ENCODE measurements around the gene PRDX3.
"Not testable (repeated sequence)": the region's sequence is repeated elsewhere in the genome, so short reads cannot be mapped to it uniquely, and the experiment has no call there.

PRDX3 gene

GRCh38 chr10:119165171-119166117 is 13.2 kb downstream of the PRDX3 start, which contains the start of gene SFXN4:
TSS of gene SFXN4 (minus strand) at chr10:119165714. CDS start at chr10:119165647, 67 bp downstream.
- peak; percentile 95 for DNase-seq (ENCODE audit: low spot score)

DNA sequence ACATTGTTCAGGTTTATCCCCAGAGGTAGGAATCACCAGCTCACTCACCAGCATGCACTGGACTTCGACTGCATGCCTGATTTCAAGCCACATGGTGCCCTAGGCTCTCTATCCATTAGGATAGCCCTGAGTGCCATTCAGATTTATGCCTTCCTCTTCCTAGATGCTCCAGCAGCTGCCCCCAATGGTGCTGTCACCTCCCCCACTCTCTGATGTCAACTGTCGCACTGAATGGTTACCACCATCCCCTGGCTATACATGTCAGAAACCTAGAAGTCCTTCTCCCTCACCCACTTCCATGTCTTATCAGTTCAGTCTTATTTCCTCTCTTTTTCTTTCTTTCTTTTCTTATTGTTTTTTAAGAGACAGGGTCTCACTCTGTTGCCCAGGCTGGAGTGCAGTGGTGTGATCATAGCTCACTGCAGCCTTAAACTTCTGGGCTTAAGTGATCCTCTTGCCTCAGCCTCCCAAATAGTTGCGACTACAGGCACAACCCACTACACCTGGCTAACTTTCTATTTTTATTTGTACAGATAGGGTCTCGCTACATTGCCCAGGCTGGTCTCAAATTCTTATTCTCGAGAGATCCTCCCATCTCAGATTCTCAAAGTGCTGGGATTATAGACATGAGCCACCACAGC is 16.0 kb downstream of the PRDX3 start:
- DNase-seq (ENCODE audit: low spot score): no peak

DNA sequence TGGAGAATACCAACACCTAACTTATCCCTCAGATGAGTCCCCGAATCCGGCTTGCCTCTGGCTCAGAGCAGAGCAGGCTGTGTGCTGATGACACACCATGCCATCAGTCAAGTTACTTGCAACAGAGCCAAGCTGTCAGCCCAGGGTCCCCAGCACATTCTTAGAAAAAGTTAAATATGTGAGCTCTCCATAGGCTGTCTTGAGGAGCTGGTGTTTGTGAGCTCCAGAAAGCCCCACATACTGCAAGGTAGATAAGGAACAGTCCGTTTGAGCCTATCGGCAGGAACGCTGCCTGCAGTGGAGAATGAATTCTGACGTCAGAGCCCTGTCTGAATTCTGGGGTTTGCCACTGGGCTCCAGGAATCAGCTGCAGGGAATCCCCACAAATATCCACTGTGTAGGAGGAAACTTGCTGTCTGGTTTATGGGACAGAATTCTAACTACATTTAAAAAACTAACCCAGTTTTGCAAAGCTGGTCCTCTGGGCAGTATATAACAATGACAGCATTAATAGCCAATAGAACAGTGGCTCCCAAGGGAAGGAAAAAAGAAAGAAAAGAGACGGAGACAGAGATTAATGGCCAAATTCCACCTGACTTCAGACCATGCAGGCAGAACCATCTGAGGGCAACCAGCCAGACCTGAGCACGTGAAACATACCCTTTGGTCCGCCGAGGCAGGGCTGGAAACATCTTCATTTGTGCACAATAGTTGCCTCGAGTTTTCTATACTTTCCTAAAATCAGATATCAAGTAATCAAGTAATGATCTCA is 16.7 kb downstream of the PRDX3 start:
- DNase-seq (ENCODE audit: low spot score): peak; percentile 42

- no peak for DNase-seq (ENCODE audit: low spot score)
Observed at GRCh38 chr10:119159332-119159731, 19.3 kb downstream of the PRDX3 start.

- DNase-seq (ENCODE audit: low spot score): no peak
Observed at GRCh38 chr10:119153661-119154060, 25.0 kb downstream of the PRDX3 start.

GRCh38 chr10:119153041-119153440 is 25.6 kb downstream of the PRDX3 start:
- DNase-seq (ENCODE audit: low spot score): no peak

DNA sequence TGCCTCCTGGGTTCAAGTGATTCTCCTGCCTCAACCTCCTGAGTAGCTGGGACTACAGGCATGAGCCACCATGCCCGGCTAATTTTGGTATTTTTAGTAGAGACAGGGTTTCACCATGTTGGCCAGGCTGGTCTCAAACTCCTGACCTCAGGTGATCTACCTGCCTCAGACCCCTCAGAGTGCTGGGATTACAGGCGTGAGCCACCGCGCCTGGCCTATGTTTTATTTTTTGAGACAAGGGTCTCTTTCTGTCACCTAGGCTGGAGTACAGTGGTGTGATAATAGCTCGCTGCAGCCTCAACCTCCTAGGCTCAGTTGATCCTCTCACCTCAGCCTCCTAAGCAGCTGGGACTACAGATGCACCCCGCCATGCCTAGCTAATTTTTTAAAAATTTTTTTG is 27.0 kb downstream of the PRDX3 start:
- not testable (repeated sequence) for DNase-seq (ENCODE audit: low spot score)

GRCh38 chr10:119149729-119150128 is 28.9 kb downstream of the PRDX3 start:
- no peak for DNase-seq (ENCODE audit: low spot score)

DNA sequence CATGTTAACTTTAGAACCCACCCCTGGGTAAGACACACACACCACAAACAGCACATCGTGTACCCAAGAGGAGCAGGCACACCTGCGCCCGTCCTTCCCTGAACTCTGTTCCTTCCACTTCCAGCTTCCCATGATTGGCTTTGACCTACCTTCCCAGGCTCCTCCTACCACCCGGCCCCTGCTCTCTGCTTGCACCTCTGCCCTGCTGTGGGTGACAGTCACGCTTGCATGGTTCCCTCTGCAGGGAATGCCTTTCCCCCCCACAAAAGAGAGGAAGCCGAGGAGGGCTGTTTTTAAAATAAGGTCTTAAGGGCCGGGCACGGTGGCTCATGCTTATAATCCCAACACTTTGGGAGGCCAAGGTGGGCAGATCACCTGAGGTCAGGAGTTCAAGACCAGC is 29.5 kb downstream of the PRDX3 start:
- no peak for DNase-seq (ENCODE audit: low spot score)

DNA sequence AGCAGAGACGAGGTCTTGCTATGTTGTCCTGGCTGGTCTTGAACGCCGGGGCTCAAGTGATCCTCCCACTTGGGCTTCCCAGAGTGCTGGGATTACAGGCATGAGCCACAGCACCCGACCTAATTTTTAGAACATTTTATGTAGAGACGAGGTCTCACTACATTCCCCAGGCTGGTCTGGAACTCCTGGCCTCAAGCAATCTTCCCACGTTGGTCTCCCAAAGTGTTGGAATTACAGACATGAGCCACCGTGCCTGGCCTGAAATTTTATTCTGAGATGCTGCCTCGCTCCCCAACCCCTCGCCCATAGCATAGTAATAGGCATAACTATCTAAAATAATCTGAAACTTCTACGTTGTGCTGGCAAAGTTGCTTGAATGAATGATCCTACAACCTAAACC is 35.0 kb downstream of the PRDX3 start:
- DNase-seq (ENCODE audit: low spot score): no peak

GRCh38 chr10:119140603-119141245 is 37.9 kb downstream of the PRDX3 start:
- no peak for DNase-seq (ENCODE audit: low spot score)

DNA sequence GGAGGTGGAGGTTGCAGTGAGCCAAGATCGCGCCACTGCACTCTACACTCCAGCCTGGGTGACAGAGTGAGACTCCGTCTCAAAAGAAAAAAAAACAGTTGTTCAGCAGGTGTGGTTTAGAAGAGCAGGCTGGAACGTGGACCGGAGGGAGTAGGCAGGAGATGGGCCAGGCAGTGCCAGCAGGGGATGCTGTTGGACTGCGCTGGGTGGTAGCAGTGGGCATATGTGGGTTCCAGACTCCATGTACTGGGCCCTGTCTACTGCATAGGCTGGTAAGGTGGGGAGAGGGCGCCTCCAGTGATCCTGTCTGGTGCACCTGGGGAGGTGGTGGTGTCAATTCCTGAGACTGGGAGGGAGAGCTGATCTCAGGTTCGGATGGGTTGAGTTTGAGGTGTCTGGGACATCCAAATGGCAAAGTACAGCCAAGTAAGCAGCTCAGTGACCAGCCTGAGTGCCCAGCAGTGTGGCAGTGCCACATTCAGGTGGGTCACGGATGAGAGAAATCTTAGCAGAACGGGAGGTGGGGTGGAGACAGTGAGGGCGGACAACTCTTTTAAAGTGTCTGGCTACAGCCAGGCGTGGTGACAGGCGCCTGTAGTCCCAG is 39.0 kb downstream of the PRDX3 start:
- peak; percentile 71 for DNase-seq (ENCODE audit: low spot score)

GRCh38 chr10:119138346-119139306 is 40.0 kb downstream of the PRDX3 start:
- no peak for DNase-seq (ENCODE audit: low spot score)

GRCh38 chr10:119137878-119138277 is 40.7 kb downstream of the PRDX3 start:
- not testable (repeated sequence) for DNase-seq (ENCODE audit: low spot score)

- DNase-seq (ENCODE audit: low spot score): no peak
Observed at GRCh38 chr10:119136084-119136483, 42.5 kb downstream of the PRDX3 start.

DNA sequence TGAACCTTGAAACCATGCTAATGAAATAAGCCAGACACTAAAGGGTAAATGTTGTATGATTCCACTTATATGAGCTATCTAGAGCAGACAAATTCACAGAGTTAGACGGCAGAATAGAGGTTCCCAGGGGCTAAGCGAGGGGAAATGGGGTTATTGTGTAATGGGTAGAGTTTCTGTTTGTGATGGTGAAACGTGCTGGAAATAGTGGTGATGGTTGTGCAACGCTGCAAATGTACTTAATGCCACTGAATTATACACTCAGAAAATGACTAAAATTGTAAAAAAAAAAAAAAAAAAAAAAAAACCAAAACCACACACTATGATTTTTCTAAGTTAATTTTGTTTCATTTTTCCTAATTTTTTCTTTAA is 43.1 kb downstream of the PRDX3 start:
- no peak for DNase-seq (ENCODE audit: low spot score)

DNA sequence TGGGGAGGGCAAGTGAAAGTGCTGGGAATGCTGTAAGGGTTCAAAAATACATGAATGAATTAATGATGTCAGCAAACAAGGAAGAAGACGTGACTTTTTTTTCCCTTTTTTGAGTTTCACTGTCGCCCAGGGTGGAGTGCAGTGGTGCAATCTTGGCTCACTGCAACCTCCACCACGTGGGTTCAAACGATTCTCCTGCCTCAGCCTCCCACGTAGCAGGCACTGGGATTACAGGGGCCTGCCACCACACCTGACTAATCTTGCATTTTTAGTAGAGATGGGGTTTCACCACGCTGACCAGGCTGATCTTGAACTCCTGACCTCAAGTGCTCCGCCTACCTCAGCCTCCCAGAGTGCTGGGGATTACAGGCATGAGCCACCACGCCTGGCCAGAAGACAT is 44.7 kb downstream of the PRDX3 start:
- no peak for DNase-seq (ENCODE audit: low spot score)

DNA sequence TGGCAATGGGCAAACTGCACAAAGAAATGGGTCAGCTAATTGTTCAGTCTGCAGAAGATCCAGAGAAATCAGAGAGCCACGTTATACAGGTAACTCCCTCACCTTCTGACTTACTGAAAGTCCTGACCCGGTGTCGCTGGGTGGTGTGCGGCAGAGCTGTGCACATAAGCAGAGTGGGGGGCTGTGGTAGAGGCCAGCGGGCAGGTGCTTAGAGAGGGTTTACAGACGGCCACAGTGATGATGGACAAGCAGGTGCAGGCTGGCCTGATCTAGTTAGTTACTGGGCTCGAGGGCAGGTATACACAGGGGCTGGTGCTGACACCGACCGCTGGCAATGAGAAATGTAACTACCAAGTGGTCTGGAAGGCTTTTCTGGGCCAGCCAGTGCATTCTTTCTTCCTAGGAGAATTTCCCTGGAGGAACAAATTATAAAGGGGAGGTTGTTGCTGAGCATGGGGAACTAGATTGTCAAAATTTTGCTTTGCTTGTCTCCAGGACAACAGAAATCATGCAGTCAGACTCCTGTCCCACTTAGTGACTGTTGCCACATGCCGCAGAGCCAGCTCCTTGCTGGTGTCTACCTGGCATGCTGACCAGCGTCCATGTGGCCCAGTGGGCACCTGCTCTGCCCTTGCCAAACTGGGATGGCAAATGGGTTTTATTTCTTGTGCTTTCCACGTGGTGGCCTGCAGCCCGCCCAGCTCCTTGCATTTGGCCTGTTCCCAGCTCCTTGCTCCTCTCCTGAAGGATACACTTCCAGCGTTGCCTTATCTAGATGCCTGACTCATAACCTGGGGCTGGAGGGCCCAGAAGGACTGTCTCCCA is 45.9 kb downstream of the PRDX3 start:
- no peak for DNase-seq (ENCODE audit: low spot score)

GRCh38 chr10:119131512-119132240 is 46.9 kb downstream of the PRDX3 start:
- peak; percentile 36 for DNase-seq (ENCODE audit: low spot score)
